Islet of Langerhans (tissue), 1 donor: ENCODE measurements around the gene SUV39H2.
"Not testable (repeated sequence)": the region's sequence is repeated elsewhere in the genome, so short reads cannot be mapped to it uniquely, and the experiment has no call there.

Experiments
- FAIRE-seq: peaks from one replicate; lab custom pipeline; 2011; peaks lifted over from hg19 to GRCh38; lab: Jason Lieb, UNC

Gene SUV39H2

GRCh38 chr10:14938971-14939370 lies 60.3 kb downstream of the SUV39H2 start:
- not testable (repeated sequence) for FAIRE-seq

GRCh38 chr10:14942147-14942949 lies 63.7 kb downstream of the SUV39H2 start:
- not testable (repeated sequence) for FAIRE-seq

DNA sequence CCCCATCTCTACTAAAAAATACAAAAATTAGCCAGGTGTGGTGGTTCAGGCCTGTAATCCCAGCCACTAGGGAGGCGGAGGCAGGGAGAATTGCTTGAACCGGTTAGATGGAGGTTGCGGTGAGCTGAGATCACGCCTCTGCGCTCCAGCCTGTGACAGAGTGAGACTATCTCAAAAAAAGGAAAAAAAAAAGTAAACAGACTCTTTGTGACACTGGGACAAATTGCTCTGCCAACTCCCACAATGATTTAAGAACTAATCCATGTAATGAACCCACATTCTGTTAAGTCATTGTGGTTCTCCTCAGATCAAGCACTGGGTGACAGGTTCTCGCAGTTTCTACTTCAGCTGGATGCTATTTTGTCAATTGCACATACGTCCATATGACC lies 64.3 kb downstream of the SUV39H2 start:
- not testable (repeated sequence) for FAIRE-seq

DNA sequence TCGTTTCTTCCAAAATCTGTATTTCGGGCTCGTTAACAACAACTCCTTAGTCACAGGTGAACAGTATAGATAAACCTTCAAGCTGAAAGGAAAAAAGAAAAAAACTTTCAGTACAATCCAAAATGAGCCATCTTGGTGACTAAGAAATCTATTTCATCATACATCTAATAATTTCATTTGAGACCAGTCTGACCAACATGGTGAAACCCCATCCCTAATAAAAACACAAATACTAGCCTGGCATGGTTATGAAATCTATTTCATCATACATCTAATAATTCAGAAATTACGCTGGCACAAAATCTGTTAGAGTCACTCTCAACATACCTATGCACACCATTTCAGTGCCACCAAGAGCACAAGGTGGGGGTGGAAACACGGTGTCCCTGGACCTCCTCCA lies 66.4 kb downstream of the SUV39H2 start:
- no peak for FAIRE-seq

- FAIRE-seq: no peak
Observed at GRCh38 chr10:14947268-14947667, 68.6 kb downstream of the SUV39H2 start.

DNA sequence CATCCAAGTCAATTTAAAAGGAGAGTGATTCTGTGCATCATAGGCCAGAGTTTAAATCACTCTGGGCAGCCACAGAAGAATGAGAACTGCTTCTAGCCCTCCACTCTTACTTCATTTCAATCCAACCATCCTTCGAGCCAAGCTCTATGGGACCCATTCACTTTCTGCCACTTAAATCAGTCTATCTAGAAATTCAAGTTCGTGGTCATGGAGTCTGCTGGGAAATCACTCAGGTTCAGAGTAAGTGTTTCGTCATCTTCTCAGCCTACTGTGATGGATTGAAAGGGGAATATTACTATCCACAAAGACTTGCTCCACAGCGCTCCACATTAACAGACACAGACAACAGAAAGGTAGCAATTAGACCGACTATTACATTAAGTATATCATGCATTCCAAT lies 70.6 kb downstream of the SUV39H2 start:
- FAIRE-seq: no peak

- FAIRE-seq: no peak
Observed at GRCh38 chr10:14952851-14953423, 74.3 kb downstream of the SUV39H2 start.

DNA sequence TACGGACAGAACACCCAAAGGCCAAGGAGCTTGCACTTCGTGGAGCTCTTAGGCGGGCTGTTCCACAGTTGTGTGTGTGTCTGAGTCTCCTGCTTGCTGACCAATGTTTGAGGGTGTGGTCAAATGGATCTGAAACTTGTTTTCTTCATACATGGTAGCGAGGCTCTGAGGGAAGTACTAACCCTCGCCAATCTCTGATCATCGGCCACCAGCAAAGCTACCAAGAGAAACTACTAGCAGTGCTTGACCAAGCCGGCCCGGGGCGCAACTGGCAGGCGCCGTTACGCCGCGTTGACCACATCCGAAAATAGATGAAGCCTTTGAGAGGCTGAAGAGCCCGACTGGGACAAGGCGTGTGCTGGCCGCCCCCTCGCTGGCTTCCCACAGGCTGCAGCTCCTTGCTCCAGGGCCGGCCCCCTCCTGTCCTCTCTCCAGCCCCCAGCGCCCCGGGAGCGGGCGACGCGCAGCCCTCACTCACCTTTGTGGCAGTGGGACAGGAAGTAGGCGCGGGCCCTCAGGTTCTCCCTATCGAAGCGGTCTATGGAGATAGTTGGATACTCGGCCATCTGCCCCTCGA lies 74.8 kb downstream of the SUV39H2 start:
- no peak for FAIRE-seq
